ENCODE results near the gene RREB1. TPM values are rescaled to one million over a fixed set of nuclear protein-coding genes. Genes with fewer than 3 reads are reported as not detected.
A peak's percentile ranks its signal among the peaks of the same experiment; 100 is the strongest.

Gene RREB1
- total and polyA plus RNA-seq, 5 experiments from 2014 or later, result 2.5 to 53.0 (median 5.8) TPM

- Mint-ChIP-seq H3K4me3 (no peak overlapping the region), H3K4me1 (peaks cover 14 to 31% (median 15%) of the 10 kb centered on the region in 4 donors), H3K9me3 (no peaks in the 10 kb centered on the region), H3K36me3 (peaks cover 6 to 43% (median 7%) of the 10 kb centered on the region in 3 donors), H3K27me3 (no peaks in the 10 kb centered on the region), H3K27ac (peak overlapping the region in 1 of 10 donors; percentile 70)
- ATAC-seq (no peak), DNase-seq (no peak)
- POLR2A ChIA-PET, result no interaction called here
Observed at GRCh38 chr6:7176208-7176607, 68.4 kb downstream of the RREB1 start.

DNA sequence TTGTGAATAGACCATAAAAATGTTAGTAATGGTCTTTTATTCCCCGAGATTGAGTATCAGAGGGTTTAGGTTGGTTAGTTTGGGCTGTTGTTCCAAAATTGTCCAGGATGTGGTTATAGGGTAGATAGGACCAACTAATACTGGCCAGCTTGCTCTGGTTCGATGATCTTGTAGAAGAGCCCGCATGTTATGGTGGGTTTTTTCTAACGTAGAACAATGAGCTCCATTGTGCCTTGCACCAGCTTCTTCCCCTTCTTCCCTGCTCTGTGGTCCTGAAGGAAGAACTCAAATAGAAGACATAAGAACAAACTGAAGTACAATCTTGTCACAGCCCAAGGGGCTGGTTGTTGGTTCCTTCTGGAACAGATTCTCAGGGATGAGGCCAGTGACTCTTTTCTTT, 70.5 kb downstream of the RREB1 start:
- ATAC-seq (no peak), DNase-seq (no peak)
- Mint-ChIP-seq H3K27me3 (no peaks in the 10 kb centered on the region), H3K4me3 (no peak overlapping the region), H3K36me3 (peaks cover 12 to 63% (median 20%) of the 10 kb centered on the region in 3 donors), H3K9me3 (no peaks in the 10 kb centered on the region), H3K27ac (peak overlapping the region in 4 of 10 donors; percentile 1 to 63 (median 10)), H3K4me1 (peaks cover 8 to 18% (median 10%) of the 10 kb centered on the region in 4 donors)
- POLR2A ChIA-PET, result no interaction called here

- POLR2A ChIA-PET, result interaction anchor here (0.5 to 1.4 kb wide), 2 partner anchors 66 to 72 kb away, joined by 3 to 5 read pairs; no protein-coding TSS in a partner anchor
- peaks cover 12 to 85% (median 25%) of the 10 kb centered on the region in 3 donors for H3K36me3 Mint-ChIP-seq
- H3K27me3 Mint-ChIP-seq, result no peaks in the 10 kb centered on the region
- H3K9me3 Mint-ChIP-seq, result no peaks in the 10 kb centered on the region
- ATAC-seq, result no peak
- peaks cover 0 to 12% (median 5%) of the 10 kb centered on the region in 4 donors for H3K4me1 Mint-ChIP-seq
- H3K27ac Mint-ChIP-seq, result peak overlapping the region in 2 of 10 donors; percentile 9 to 19
- H3K4me3 Mint-ChIP-seq, result no peak overlapping the region
- no peak for DNase-seq
Observed at GRCh38 chr6:7180751-7181150, 73.0 kb downstream of the RREB1 start.

DNA sequence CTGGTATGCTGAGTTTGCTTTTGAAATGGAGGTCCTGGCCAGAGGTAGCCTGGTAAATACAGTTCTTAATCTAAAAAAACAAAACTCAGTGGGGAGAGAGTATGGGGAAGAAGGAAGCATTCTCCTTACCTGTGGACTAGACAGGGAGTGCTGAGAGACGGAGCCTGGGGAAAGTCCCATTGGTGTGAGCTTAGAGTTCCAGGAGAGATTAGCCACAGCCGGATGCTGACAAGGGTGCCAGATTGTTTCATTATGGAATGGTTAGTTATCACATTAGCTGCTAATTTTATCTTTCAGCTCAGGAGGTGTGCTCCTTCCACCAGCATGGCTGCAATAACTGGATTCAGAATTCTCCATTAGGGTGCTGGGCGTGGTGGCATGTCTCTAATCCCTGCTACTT, 75.9 kb downstream of the RREB1 start:
- ATAC-seq (no peak), DNase-seq (no peak)
- Mint-ChIP-seq H3K4me1 (peaks cover 0 to 13% (median 5%) of the 10 kb centered on the region in 4 donors), H3K4me3 (no peak overlapping the region), H3K36me3 (peaks cover 12 to 88% (median 31%) of the 10 kb centered on the region in 3 donors), H3K27me3 (no peaks in the 10 kb centered on the region), H3K27ac (peak overlapping the region in 1 of 10 donors; percentile 21), H3K9me3 (no peaks in the 10 kb centered on the region)
- POLR2A ChIA-PET, result no interaction called here

GRCh38 chr6:7184502-7184901, 76.7 kb downstream of the RREB1 start:
- Mint-ChIP-seq H3K27ac (peak overlapping the region in 1 of 10 donors; percentile 74), H3K4me1 (peaks cover 0 to 15% (median 6%) of the 10 kb centered on the region in 4 donors), H3K4me3 (no peak overlapping the region), H3K9me3 (no peaks in the 10 kb centered on the region), H3K36me3 (peaks cover 12 to 89% (median 38%) of the 10 kb centered on the region in 3 donors), H3K27me3 (no peaks in the 10 kb centered on the region)
- POLR2A ChIA-PET, result no interaction called here
- ATAC-seq (no peak), DNase-seq (no peak)

DNA sequence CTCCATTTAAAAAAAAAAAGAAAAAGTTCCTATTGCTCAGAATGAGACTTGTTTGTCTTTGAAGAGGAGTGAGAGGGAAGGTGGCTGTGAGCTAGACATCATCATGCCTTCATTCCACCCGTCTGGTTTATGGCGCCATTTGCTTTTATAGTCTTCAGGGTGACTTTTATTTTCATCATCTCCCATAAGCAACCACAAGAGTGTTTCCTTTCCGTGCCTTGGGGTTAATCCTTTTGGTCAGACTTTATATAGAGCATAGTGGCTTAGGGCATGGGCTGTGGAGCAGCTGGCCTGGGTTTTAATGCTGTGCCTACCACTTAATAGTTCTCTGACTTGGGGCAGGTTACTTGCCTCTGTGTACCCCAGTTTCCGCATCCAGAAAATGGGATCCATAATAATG, 77.8 kb downstream of the RREB1 start:
- Mint-ChIP-seq H3K27me3 (no peaks in the 10 kb centered on the region), H3K36me3 (peaks cover 11 to 90% (median 45%) of the 10 kb centered on the region in 3 donors), H3K4me3 (no peak overlapping the region), H3K4me1 (peaks cover 0 to 15% (median 6%) of the 10 kb centered on the region in 4 donors), H3K27ac (peak overlapping the region in 1 of 10 donors; percentile 20), H3K9me3 (no peaks in the 10 kb centered on the region)
- DNase-seq (no peak), ATAC-seq (no peak)
- POLR2A ChIA-PET, result no interaction called here

- DNase-seq (peak in 1 of 10 donors; percentile 27), ATAC-seq (no peak)
- Mint-ChIP-seq H3K4me1 (peaks cover 1 to 21% (median 6%) of the 10 kb centered on the region in 4 donors), H3K36me3 (peaks cover 0 to 89% (median 28%) of the 10 kb centered on the region in 3 donors), H3K4me3 (no peak overlapping the region), H3K27ac (peak overlapping the region in 1 of 10 donors; percentile 74), H3K9me3 (no peaks in the 10 kb centered on the region), H3K27me3 (no peaks in the 10 kb centered on the region)
- POLR2A ChIA-PET, result no interaction called here
Observed at GRCh38 chr6:7188492-7188891, 80.7 kb downstream of the RREB1 start.

GRCh38 chr6:7189101-7189758, 81.5 kb downstream of the RREB1 start:
- Mint-ChIP-seq H3K4me3 (no peak overlapping the region), H3K27ac (peak overlapping the region in 1 of 10 donors; percentile 67), H3K36me3 (peaks cover 0 to 88% (median 28%) of the 10 kb centered on the region in 3 donors), H3K4me1 (peaks cover 1 to 21% (median 7%) of the 10 kb centered on the region in 4 donors), H3K27me3 (no peaks in the 10 kb centered on the region), H3K9me3 (no peaks in the 10 kb centered on the region)
- DNase-seq (no peak), ATAC-seq (no peak)
- POLR2A ChIA-PET, result no interaction called here

- H3K36me3 Mint-ChIP-seq, result peaks cover 0 to 78% (median 23%) of the 10 kb centered on the region in 3 donors
- no peaks in the 10 kb centered on the region for H3K9me3 Mint-ChIP-seq
- peaks cover 7 to 34% (median 17%) of the 10 kb centered on the region in 4 donors for H3K4me1 Mint-ChIP-seq
- H3K4me3 Mint-ChIP-seq, result no peak overlapping the region
- peak overlapping the region in 1 of 10 donors; percentile 47 for H3K27ac Mint-ChIP-seq
- ATAC-seq, result no peak
- DNase-seq, result no peak
- H3K27me3 Mint-ChIP-seq, result no peaks in the 10 kb centered on the region
- POLR2A ChIA-PET, result no interaction called here
Observed at GRCh38 chr6:7190791-7191190, 83.0 kb downstream of the RREB1 start.

DNA sequence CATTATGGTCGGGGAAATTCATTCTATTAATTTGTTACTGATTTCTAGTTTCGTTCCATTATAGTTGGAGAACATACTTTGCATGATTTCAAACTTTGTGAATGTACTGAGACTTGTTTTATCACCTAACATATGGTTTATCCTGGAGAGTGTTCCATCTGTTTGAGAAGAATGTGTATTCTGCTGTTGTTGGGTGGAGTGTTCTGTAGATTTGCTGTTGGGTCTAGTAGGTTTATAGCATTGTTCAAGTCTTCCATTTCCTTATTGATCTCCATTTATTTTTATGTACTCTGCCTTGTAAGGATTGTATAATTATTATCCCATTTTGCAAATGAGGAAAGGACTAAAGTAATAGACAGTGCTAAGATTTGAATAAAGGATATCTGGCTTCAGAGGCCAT, 85.4 kb downstream of the RREB1 start:
- H3K4me1 Mint-ChIP-seq, result peaks cover 15 to 44% (median 32%) of the 10 kb centered on the region in 4 donors
- H3K9me3 Mint-ChIP-seq, result no peaks in the 10 kb centered on the region
- no peak for ATAC-seq
- no peak for DNase-seq
- H3K27me3 Mint-ChIP-seq, result no peaks in the 10 kb centered on the region
- H3K4me3 Mint-ChIP-seq, result no peak overlapping the region
- peak overlapping the region in 1 of 10 donors; percentile 3 for H3K27ac Mint-ChIP-seq
- POLR2A ChIA-PET, result no interaction called here
- H3K36me3 Mint-ChIP-seq, result peaks cover 0 to 68% (median 26%) of the 10 kb centered on the region in 3 donors

GRCh38 chr6:7194657-7195056, 86.9 kb downstream of the RREB1 start:
- POLR2A ChIA-PET, result interaction anchor here (0.5 kb wide), 1 partner anchor 231 kb away, joined by 5 read pairs; no protein-coding TSS in a partner anchor
- H3K9me3 Mint-ChIP-seq, result no peaks in the 10 kb centered on the region
- peak overlapping the region in 6 of 10 donors; percentile 16 to 69 (median 36) for H3K27ac Mint-ChIP-seq
- H3K27me3 Mint-ChIP-seq, result no peaks in the 10 kb centered on the region
- no peak for ATAC-seq
- H3K4me1 Mint-ChIP-seq, result peaks cover 19 to 45% (median 31%) of the 10 kb centered on the region in 4 donors
- H3K36me3 Mint-ChIP-seq, result peaks cover 0 to 59% (median 12%) of the 10 kb centered on the region in 3 donors
- no peak for DNase-seq
- H3K4me3 Mint-ChIP-seq, result peak overlapping the region in 4 of 10 donors; percentile 1 to 67 (median 14)

DNA sequence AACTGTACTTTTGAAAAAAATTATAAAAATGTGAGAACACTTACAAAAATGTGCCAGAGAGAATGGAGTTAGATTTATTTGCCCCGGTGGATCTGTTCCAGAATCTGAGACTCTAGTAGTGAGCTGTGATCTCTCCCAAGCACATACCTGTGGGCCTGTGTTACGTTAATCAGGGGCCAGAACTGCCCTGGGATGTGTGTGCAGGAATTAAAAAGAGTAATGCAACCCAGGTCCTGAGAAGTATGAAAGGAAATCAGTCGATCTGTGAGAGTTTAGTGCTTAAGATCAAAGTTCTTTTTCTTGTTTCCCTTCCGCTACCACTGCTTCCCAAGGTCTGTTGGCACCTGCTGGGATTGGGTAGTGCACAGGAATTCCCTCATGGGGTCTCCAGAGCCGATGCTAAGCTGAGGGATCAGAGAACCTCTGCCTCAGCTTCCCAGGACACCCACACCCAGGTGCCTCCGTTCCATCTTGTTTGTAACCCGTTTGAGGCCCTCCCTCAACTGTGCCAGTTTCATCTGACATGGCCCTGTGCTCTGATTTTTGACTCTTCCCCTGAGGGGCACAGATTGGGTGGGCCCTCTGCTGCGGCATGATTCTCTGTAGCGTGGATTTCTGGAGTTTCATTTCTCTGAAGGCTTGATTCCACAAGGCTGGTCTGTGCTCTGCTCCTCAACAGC, 87.7 kb downstream of the RREB1 start:
- H3K36me3 Mint-ChIP-seq, result peaks cover 0 to 51% (median 7%) of the 10 kb centered on the region in 3 donors
- no peaks in the 10 kb centered on the region for H3K27me3 Mint-ChIP-seq
- POLR2A ChIA-PET, result interaction anchor here (0.5 to 1.9 kb wide), 4 partner anchors 9 to 232 kb away, joined by 4 to 11 read pairs (median 7); partner anchors contain the start of gene RREB1
- peaks cover 19 to 46% (median 31%) of the 10 kb centered on the region in 4 donors for H3K4me1 Mint-ChIP-seq
- H3K9me3 Mint-ChIP-seq, result no peaks in the 10 kb centered on the region
- peak overlapping the region in 9 of 10 donors; percentile 38 to 86 (median 68) for H3K4me3 Mint-ChIP-seq
- peak overlapping the region; percentile 41 to 95 (median 80) for H3K27ac Mint-ChIP-seq
- peak in 1 of 10 donors; percentile 30 for DNase-seq
- ATAC-seq, result peak in 1 of 2 donors; percentile 61
